Adrenal gland (tissue), 12 donors: ENCODE results near the gene TMEM17. TPM values are rescaled to one million over a fixed set of nuclear protein-coding genes. Genes with fewer than 3 reads are reported as not detected.
"Not testable (repeated sequence)": the region's sequence is repeated elsewhere in the genome, so short reads cannot be mapped to it uniquely, and the experiment has no call there.

Experiments used
- DNase-seq, 7 donors: peaks; one replicate each; pipeline ENCODE4 v3.0.0-alpha.2; 2019 to 2020
- H3K27ac ChIP-seq, 5 donors: fragments of 200-600 bp; sonication (generic) in 4 of 5; 1 replicate in 3 of 5; 2 replicates in 2 of 5; pipeline versions ENCODE4 v1.5.1 to v1.8.0; 2016 to 2020; ENCODE audit warnings: mild to moderate bottlenecking in 1 of 5
- H3K27me3 ChIP-seq: fragments of 200-600 bp; 2 replicates; pipeline ENCODE4 v1.8.0; 2021
- H3K36me3 ChIP-seq, 2 donors: fragments of 200-600 bp; replicated peaks in 1 of 2; 1 replicate in 1 of 2; 2 replicates in 1 of 2; pipeline versions ENCODE4 v1.5.1 to v1.8.0; 2018 to 2022
- H3K4me1 ChIP-seq, 2 donors: fragments of 200-600 bp; replicated peaks in 1 of 2; 1 replicate in 1 of 2; 2 replicates in 1 of 2; pipeline versions ENCODE4 v1.5.1 to v1.8.0; 2018 to 2021
- H3K4me3 ChIP-seq, 4 donors: fragments of 200-600 bp; sonication (generic) in 3 of 4; one replicate each; pipeline ENCODE4 v1.5.1; 2016 to 2018
- H3K9me3 ChIP-seq, 3 donors: fragments of 200-600 bp; sonication (generic) in 1 of 3; replicated peaks in 1 of 3; 1 replicate in 2 of 3; 2 replicates in 1 of 3; pipeline versions ENCODE4 v1.5.1 to v1.8.0; 2016 to 2021
- CTCF ChIP-seq, 6 experiments: fragments of 450-650 bp in 4 of 6; fragments of 200-600 bp in 2 of 6; sonication (generic) in 1 of 6; IDR thresholded peaks; 1 replicate in 5 of 6; 2 replicates in 1 of 6; pipeline versions ENCODE4 v1.5.1 to v1.8.0; 2016 to 2021; ENCODE audit warnings: antibody characterized with exemption in 6 of 6, mild to moderate bottlenecking in 2 of 6, moderate library complexity in 1 of 6
- POLR2A ChIP-seq, 2 donors: fragments of 450-650 bp; IDR thresholded peaks; one replicate each; pipeline ENCODE4 v1.6.1; 2017; ENCODE audit warnings: antibody characterized with exemption in 2 of 2, mild to moderate bottlenecking in 2 of 2, moderate library complexity in 1 of 2
- WGBS, 4 donors: extraction: QIAGEN DNeasy Blood & Tissue Kit in 2 of 4; methylation state at CpG; one replicate each; pipeline versions ENCODE4 v1.1.5 to v1.1.7; 2013 to 2017; 5-methylcytosine and 5-hydroxymethylcytosine counted together
- intact Hi-C, 2 donors: fragments of 100-400 bp; cut with DNase I; formaldehyde crosslinking; loops; one replicate each; pipeline versions ENCODE4 v1.14.1 to v1.15.0; 2022 to 2023
- polyA plus RNA-seq, 3 donors: library from polyadenylated mRNA; stranded (reverse); fragments of 200-250 nt in 2 of 3; fragments of 350-450 nt in 1 of 3; fragmentation: Illumina TruSeq in 1 of 3; extraction: RNeasy Lipid Tissue Mini Kit (QIAGEN cat#74804) in 1 of 3; gene quantifications; one replicate each; pipeline ENCODE4 v1.2.3, GENCODE V29; 2013 to 2014
- total RNA-seq, 9 donors: library from RNA; depleted of rRNA in 4 of 9; stranded (reverse); fragments of >200 nt in 4 of 9; fragments of 120-200 nt in 1 of 9; fragmentation: NEBNext Ultra II Directional in 1 of 9; extraction: Animal tissue kit (Norgen Biotek cat#: 25700) in 1 of 9; gene quantifications; one replicate each; pipeline versions ENCODE4 v1.1.0 to v1.2.4, GENCODE V29; 2013 to 2023
- donor health status: healthy with polysubstance abuse.
- donor health status: Bipolar disorder and iron deficiency.
- donor health status: DM: yes; HTN: yes; CAD: no.
- donor health status: DM: no; HTN: no; CAD: no.
- donor health status: DM: no; HTN: no; CAD: no.
- donor health status: DM: yes; HTN: yes; CAD: no.

Gene TMEM17
- total and polyA plus RNA-seq, 12 donors: 0.30 to 7.2 (median 3.5) TPM

GRCh38 chr2:62538756-62539155, 32.8 kb upstream of the TMEM17 start:
- Histone ChIP-seq H3K27ac (no peak overlapping the region), H3K27me3 (no peaks in the 10 kb centered on the region), H3K4me3 (no peak overlapping the region), H3K4me1 (peaks cover 0 to 7% of the 10 kb centered on the region in 2 donors), H3K36me3 (no peaks in the 10 kb centered on the region), H3K9me3 (no peaks in the 10 kb centered on the region)
- 76 to 98% (median 94%) methylated on average over 1 of the region's 1 CpG for WGBS, 4 donors
- no peak for TF ChIP-seq POLR2A (IDR thresholded peaks at IDR 0.05)
- intact Hi-C loops: no loop called here
- DNase-seq: no peak

GRCh38 chr2:62537814-62538213, 31.8 kb upstream of the TMEM17 start:
- 93 to 97% (median 93%) methylated on average over 8 of the region's 8 CpGs for WGBS, 4 donors
- intact Hi-C loops: no loop called here
- no peak for DNase-seq
- TF ChIP-seq CTCF (IDR thresholded peaks at IDR 0.05) (no peak), POLR2A (IDR thresholded peaks at IDR 0.05) (no peak)
- Histone ChIP-seq H3K36me3 (no peaks in the 10 kb centered on the region), H3K9me3 (no peaks in the 10 kb centered on the region), H3K27ac (no peak overlapping the region), H3K4me1 (peaks cover 0 to 7% of the 10 kb centered on the region in 2 donors), H3K27me3 (no peaks in the 10 kb centered on the region), H3K4me3 (no peak overlapping the region)

- no peaks in the 10 kb centered on the region for H3K36me3 ChIP-seq
- DNase-seq: no peak
- no peaks in the 10 kb centered on the region for H3K9me3 ChIP-seq
- TF ChIP-seq POLR2A (IDR thresholded peaks at IDR 0.05): no peak
- TF ChIP-seq CTCF (IDR thresholded peaks at IDR 0.05): no peak
- no peaks in the 10 kb centered on the region for H3K27me3 ChIP-seq
- peaks cover 0 to 7% of the 10 kb centered on the region in 2 donors for H3K4me1 ChIP-seq
- no peak overlapping the region for H3K27ac ChIP-seq
- intact Hi-C loops: no loop called here
- H3K4me3 ChIP-seq: no peak overlapping the region
- WGBS, 4 donors: 94 to 96% (median 94%) methylated on average over 7 of the region's 7 CpGs
Measured at GRCh38 chr2:62536873-62537547, 31.0 kb upstream of the TMEM17 start.

- H3K27me3 ChIP-seq, H3K4me3 ChIP-seq, H3K9me3 ChIP-seq, H3K4me1 ChIP-seq, H3K36me3 ChIP-seq, H3K27ac ChIP-seq, intact Hi-C loops, DNase-seq: not testable (repeated sequence)
- 74 to 88% (median 81%) methylated on average over 3 of the region's 3 CpGs for WGBS, 4 donors
Measured at GRCh38 chr2:62535521-62535920, 29.5 kb upstream of the TMEM17 start.

GRCh38 chr2:62531594-62531993, 25.6 kb upstream of the TMEM17 start:
- Histone ChIP-seq H3K27me3 (no peaks in the 10 kb centered on the region), H3K36me3 (no peaks in the 10 kb centered on the region), H3K27ac (no peak overlapping the region), H3K9me3 (no peaks in the 10 kb centered on the region), H3K4me3 (no peak overlapping the region), H3K4me1 (no peaks in the 10 kb centered on the region)
- 84 to 100% (median 92%) methylated on average over 1 to 7 of the region's 7 CpGs for WGBS, 4 donors
- TF ChIP-seq POLR2A (IDR thresholded peaks at IDR 0.05) (no peak), CTCF (IDR thresholded peaks at IDR 0.05) (no peak)
- DNase-seq: no peak
- intact Hi-C loops: no loop called here
